K562 (cell line): ENCODE results near the gene YTHDC2.

ENCODE experiments used
- BCLAF1 ChIP-seq, 2 experiments: fragments of 450-650 bp in 1 of 2; IDR thresholded peaks; 2 replicates each; pipeline ENCODE4 v1.6.1; 2011 to 2017; ENCODE audit warnings: low read depth in 2 of 2, antibody characterized with exemption in 1 of 2, borderline replicate concordance in 1 of 2, low read length in 1 of 2, mild to moderate bottlenecking in 1 of 2, mixed read lengths in 1 of 2; ENCODE audit not compliant: control insufficient read depth in 1 of 2
- NBN ChIP-seq: fragments of 450-650 bp; IDR thresholded peaks from 2 replicates; pipeline ENCODE4 v1.6.1; 2016; ENCODE audit warnings: low read depth, mild to moderate bottlenecking
- SIN3A ChIP-seq, 2 experiments: fragments of 150-350 bp in 1 of 2; IDR thresholded peaks; 2 replicates each; pipeline ENCODE4 v1.6.1; 2011 to 2016; ENCODE audit warnings: borderline replicate concordance in 2 of 2, low read depth in 2 of 2, low read length in 2 of 2, mild to moderate bottlenecking in 2 of 2, moderate library complexity in 2 of 2; ENCODE audit not compliant: control insufficient read depth in 1 of 2
- TAF15 ChIP-seq: fragments of 200-400 bp; formaldehyde crosslinking; IDR thresholded peaks from 2 replicates; pipeline ENCODE4 v1.6.1; 2017; ENCODE audit warnings: mild to moderate bottlenecking, low read depth, low read length, moderate library complexity

- no peak for TF ChIP-seq BCLAF1 (IDR thresholded peaks at IDR 0.05; ENCODE audit: borderline replicate concordance in 1 of 2, control insufficient read depth in 1 of 2, low read depth in 2 of 2, low read length in 1 of 2)
- TF ChIP-seq SIN3A (IDR thresholded peaks at IDR 0.05; ENCODE audit: borderline replicate concordance in 2 of 2, control insufficient read depth in 1 of 2, low read depth in 2 of 2, low read length in 2 of 2) = no peak
- no peak for TF ChIP-seq NBN
- no peak for TF ChIP-seq TAF15
These were observed 38.6 kb downstream of the YTHDC2 start for GRCh38 chr5:113552137-113552536.
